ENCODE results near the gene UGT1A8.
"Not testable (repeated sequence)": the region's sequence is repeated elsewhere in the genome, so short reads cannot be mapped to it uniquely, and the experiment has no call there.

The UGT1A8 gene

GRCh38 chr2:233736868-233737653 lies 119.6 kb downstream of the UGT1A8 start:
- not testable (repeated sequence) for DNase-seq

DNA sequence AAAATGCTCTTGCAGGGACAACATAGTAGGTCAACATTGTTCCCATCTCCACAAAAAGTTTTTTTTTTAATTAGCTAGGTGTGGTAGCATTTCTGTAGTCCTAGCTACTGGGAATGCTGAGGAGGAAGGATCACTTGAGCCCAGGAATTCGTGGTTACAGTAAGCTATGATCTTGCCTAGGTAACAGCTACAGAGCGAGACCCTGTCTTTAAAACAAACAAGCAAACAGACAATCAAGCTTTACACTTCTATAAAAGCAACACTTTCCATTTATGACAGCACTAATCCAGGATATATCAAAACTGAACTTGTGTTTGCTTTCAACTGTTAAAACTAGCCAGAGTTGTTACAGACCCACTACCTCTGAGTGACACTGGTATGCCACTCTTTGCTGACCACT lies 123.4 kb downstream of the UGT1A8 start:
- no peak for DNase-seq

DNA sequence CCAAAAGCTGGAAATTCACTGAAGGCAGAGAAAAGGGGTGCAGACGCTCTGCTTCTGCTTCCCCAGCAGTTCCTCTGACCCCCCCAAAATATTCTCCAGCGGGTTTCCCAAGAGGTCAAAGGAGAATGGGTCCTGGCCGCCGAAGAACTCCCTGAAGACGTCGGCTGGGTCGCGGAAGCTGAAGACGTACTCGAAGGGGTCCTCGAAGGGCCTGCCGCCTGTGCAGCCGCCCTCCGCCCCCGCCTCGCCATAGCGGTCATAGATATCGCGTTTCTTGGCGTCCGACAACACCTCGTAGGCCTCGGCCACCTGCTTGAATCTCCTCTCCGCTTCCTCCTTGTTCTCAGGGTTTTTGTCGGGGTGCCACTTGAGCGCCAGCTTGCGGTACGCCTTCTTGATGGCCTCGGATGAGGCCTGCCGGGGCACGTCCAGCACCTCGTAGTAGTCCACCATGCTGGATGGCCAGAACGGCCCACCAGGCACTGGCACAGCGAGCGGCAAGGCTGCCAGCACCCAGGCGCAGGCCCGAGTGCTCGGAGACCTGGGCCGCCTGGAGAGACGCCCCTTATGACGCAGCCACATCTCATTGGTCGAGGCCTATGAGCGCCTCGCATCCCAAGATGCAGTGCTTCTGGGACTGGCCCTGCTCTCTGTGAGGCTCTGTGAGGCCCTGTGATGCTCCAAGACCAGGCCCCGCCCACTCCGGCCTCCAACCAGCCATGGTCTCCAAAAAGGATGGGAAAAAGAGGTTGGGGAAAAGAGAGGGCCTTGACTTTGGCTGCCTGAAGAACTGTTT lies 126.2 kb downstream of the UGT1A8 start:
- DNase-seq: no peak

DNA sequence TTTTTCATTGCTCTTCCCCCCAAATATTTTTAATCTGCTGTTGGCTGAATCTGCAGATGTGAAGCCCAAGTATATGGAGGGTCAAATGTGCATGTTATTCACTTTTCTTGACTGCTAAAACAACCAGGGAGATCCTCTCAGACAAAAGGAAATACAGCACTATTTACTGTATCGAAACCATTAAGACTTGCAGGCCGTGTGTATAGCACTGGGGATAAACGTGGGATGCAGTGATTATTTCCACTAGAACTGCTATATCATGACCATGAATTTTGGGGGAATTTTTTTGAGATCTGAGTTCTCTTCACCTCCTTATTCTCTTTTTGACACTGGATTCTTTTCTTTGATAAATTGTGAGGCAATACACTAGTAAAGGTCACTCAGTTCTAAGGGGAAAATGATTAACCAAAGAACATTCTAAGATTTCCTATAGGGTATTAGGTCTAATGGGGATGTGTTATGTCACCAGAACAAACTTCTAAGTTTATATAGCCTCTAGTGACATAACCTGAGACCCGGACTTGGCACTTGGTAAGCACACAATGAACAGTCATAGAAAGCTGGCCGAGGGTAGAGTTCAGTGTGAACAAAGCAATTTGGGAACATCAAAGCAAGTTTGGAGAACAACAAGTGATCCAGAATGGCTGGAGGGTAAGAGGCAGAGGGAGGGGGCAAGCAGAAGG lies 127.8 kb downstream of the UGT1A8 start:
- no peak for DNase-seq

- DNase-seq: not testable (repeated sequence)
These were observed 128.4 kb downstream of the UGT1A8 start for GRCh38 chr2:233745838-233746237.

DNA sequence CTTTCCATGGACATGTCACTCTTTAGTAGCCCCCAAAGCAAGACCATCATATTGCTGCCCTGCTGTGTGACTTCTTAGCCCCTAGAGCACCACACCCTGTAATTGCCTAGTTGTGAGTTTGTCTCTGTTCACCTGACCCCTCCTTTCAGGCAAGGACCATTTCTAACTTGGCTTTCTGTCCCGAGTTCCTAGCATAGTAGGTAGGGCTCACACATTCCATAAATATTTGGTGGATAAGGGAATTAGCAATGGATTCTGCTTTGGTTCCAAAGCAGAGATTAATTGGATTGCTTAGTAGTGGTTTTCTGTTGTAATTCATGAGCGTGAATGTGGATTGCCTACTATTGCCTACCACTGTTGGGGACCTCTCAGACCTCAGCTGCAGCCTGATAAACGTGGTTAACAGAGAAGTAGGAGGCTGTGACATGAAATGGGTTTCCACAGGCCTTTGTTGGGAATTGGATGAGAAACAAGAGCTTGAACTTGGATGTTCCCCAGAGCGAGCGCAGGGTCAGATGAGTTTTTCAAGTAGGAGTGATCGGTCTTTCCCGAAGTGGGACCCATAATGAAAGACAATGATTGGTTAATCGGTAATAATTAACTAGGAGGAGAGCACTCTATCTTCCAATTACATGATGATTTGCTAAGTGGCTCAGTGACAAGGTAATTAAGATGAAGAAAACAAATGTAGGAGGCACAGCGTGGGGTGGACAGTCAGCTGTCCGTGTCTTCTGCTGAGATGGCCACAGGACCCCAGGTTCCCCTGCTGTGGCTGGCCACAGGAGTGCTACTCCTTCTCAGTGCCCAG lies 129.2 kb downstream of the UGT1A8 start:
- DNase-seq: no peak

DNA sequence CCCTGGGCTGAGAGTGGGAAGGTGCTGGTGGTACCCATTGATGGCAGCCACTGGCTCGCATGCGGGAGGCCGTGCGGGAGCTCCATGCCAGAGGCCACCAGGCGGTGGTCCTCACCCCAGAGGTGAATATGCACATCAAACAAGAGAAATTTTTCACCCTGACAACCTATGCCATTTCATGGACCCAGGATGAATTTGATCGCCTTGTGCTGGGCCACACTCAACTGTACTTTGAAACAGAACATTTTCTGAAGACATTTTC lies 129.8 kb downstream of the UGT1A8 start:
- no peak for DNase-seq

DNA sequence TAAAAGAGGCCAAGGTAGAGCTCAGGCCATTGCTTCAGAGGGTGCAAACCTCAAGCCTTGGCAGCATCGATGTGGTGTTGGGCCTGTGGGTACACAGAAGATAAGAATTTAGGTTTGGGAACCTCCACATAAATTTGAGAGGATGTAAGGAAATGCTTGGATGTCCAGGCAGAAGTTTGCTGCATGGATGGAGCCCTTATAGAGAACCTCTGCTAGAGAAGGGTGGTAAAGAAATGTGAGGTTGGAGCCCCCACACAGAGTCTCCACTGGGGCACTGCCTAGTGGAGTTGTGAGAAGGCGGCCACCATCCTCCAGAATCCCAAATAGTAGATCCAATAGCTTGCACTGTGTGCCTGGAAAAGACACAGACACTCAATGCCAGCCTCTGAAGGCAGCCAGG lies 133.3 kb downstream of the UGT1A8 start:
- not testable (repeated sequence) for DNase-seq

- DNase-seq: not testable (repeated sequence)
These were observed 134.0 kb downstream of the UGT1A8 start for GRCh38 chr2:233751212-233752009.

DNA sequence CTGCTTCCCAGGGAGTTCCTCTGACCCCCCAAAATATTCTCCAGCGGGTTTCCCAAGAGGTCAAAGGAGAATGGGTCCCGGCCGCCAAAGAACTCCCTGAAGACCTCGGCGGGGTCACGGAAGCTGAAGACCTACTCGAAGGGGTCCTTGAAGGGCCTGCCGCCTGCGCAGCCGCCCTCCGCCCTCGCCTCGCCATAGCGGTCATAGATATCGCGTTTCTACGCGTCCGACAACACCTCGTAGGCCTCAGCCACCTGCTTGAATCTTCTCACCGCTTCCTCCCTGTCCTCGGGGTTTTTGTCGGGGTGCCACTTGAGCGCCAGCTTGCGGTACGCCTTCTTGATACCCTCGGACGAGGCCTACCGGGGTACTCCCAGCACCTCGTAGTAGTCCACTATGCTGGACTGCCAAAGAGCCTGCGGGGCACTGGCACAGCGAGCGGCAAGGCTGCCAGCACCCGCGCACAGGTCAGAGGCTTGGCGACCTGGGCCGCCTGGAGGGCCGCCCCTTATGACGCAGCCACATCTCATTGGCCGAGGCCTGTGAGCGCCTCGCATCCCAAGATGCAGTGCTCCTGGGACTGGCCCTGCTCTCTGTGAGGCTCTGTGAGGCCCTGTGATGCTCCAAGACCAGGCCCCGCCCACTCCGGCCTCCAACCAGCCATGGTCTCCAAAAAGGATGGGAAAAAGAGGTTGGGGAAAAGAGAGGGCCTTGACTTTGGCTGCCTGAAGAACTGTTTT lies 137.6 kb downstream of the UGT1A8 start:
- DNase-seq: no peak

DNA sequence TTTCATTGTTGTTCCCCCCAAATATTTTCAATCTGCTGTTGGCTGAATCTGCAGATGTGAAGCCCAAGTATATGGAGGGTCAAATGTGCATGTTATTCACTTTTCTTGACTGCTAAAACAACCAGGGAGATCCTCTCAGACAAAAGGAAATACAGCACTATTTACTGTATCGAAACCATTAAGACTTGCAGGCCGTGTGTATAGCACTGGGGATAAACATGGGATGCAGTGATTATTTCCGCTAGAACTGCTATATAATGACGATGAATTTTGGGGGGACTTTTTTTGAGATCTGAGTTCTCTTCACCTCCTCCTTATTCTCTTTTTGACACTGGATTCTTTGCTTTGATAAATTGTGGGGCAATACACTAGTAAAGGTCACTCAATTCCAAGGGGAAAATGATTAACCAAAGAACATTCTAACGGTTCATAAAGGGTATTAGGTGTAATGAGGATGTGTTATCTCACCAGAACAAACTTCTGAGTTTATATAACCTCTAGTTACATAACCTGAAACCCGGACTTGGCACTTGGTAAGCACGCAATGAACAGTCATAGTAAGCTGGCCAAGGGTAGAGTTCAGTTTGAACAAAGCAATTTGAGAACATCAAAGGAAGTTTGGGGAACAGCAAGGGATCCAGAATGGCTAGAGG lies 139.1 kb downstream of the UGT1A8 start:
- no peak for DNase-seq

DNA sequence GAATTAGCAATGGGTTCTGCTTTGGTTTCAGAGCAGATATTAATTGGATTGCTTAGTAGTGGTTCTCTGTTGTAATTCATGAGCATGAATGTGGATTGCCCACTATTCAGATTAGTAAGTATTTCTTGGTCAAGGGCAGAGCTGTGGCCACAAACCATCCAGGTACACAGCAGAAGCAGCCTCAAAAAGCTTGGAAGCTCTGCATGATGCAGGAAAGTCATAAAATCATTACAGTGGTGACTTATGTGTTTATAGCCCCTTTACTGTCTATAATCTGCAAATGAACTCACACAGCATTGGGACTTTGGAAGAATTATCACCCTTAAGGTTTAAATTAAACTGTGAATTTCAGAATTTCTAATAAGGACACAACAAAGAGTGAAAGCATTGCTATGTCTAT lies 140.7 kb downstream of the UGT1A8 start:
- no peak for DNase-seq

- DNase-seq: no peak
These were observed 141.4 kb downstream of the UGT1A8 start for GRCh38 chr2:233758849-233759248.

DNA sequence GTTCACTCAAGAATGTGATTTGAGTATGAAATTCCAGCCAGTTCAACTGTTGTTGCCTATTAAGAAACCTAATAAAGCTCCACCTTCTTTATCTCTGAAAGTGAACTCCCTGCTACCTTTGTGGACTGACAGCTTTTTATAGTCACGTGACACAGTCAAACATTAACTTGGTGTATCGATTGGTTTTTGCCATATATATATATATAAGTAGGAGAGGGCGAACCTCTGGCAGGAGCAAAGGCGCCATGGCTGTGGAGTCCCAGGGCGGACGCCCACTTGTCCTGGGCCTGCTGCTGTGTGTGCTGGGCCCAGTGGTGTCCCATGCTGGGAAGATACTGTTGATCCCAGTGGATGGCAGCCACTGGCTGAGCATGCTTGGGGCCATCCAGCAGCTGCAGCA lies 142.6 kb downstream of the UGT1A8 start, which contains the start of gene UGT1A1:
UGT1A1 (plus strand) TSS at position 228 of the 400 bp plus-strand sequence; CDS start at position 246, 18 bp downstream.
- DNase-seq: no peak

- no peak for DNase-seq
These were observed 143.8 kb downstream of the UGT1A8 start for GRCh38 chr2:233761040-233761769.

DNA sequence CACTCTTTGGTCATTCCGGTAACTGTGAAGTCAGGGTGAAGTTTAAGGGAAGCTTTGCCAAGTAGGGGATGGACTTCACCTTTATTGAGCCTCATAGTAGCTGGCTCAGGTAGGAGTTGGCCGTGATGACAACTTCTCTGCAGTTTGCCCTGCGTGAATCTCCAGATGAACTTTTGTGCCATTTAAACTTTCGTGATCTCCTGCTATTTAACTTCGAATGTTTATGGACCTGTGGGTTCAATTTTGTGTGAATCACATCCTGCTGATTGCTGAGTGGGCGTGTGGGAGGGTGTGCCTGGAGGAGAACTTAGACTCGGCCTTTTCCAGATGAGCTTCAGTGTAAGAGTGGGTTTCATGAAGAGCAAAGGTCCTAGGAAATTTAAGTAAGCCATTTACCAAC lies 146.8 kb downstream of the UGT1A8 start:
- no peak for DNase-seq

GRCh38 chr2:233764761-233765160 lies 147.3 kb downstream of the UGT1A8 start:
- no peak for DNase-seq

DNA sequence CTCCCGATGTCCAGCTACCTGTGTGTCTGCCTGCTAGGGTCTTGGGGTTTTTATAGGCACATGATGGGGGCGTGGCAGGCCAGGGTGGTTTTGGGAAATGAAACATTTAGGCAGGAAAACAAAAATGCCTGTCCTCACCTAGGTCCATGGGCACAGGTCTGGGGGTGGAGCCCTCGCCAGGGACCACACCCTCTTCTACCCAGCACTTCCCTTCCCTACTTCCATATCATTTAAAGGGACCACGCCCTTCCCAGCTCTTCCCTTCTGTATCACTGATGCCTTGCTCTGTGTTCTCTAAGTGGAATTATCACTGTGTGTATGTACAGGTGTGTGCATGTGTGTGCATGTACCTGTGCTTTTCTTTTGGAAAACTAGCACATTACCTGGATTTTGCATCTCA lies 149.0 kb downstream of the UGT1A8 start:
- no peak for DNase-seq

GRCh38 chr2:233768076-233768475 lies 150.6 kb downstream of the UGT1A8 start:
- DNase-seq: no peak

DNA sequence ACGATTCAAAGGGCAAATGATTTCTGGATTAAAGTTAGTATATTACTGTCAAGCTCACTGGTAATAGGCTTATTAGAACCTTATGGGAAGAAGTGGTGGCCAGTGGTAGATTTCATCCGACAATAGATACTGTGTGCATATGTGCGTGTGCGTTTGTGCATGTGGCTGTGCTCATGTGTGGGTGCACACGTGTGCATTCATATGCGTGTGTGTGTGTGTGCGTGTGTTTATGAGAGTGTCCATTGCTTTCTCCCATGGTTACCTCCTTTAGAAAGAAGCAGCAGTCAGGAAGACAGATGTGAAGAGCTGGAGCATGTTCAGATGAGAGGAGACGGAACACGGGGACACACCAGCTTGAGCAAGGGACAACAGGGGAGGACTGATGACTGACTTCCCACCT lies 151.8 kb downstream of the UGT1A8 start:
- DNase-seq: no peak

Measured in CD4-positive, alpha-beta T cell treated with Interleukin-4 for 4 hours (primary cell).